Measurements from ENCODE around the gene FBXW7.

FBXW7 gene

DNA sequence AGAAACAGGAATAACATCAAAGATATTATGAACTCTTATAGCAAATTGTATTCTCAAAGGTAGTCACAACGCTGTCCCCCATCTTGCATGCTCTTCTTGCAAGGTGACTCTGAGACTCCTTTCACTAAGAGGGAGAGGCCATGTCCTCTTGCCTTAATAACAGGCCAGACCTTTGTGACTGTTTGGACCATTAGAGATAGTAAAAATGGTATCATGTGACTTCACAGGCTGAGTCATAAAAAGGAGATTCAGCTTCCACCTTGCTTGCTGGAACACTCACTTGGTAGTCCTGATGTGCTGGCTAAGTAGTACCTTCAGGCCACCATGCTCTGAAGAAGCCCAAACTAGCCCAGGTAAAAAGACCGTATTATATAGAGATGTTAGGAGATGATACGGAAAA is 143.8 kb downstream of the FBXW7 start:
- H3K27me3 ChIP-seq (ENCODE audit: control insufficient read depth, insufficient read depth, low read length): no peaks in the 10 kb centered on the region
- no peak overlapping the region for H3K9ac ChIP-seq (ENCODE audit: low read length)
- H3K4me3 ChIP-seq (ENCODE audit: low read length): no peak overlapping the region
- no peaks in the 10 kb centered on the region for H3K36me3 ChIP-seq (ENCODE audit: control insufficient read depth, insufficient read depth, low read length)
- no peak overlapping the region for H3K27ac ChIP-seq (ENCODE audit: low read depth, low read length)
- no peaks in the 10 kb centered on the region for H3K4me1 ChIP-seq (ENCODE audit: control insufficient read depth, insufficient read depth, low read length)

DNA sequence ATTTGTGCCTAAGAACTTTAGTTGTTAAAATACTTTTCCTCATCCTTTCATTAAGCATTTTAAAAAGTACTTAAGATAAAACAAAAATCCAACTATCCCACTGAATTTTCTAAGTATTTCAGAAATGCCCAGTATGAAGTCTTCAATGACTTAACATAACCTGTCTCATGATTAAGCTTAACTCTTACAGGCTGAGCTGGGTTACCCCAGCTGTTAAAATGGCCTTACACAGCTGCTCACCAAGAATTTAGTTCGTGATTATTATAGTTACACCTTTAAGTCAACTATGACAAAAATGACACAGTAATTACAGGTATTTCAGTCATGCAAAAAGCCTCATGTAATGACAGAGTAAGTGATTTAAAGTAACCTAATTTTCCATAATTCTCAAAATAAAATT is 145.7 kb downstream of the FBXW7 start:
- no peak overlapping the region for H3K9ac ChIP-seq (ENCODE audit: low read length)
- H3K27ac ChIP-seq (ENCODE audit: low read depth, low read length): no peak overlapping the region
- no peaks in the 10 kb centered on the region for H3K27me3 ChIP-seq (ENCODE audit: control insufficient read depth, insufficient read depth, low read length)
- H3K4me1 ChIP-seq (ENCODE audit: control insufficient read depth, insufficient read depth, low read length): no peaks in the 10 kb centered on the region
- H3K36me3 ChIP-seq (ENCODE audit: control insufficient read depth, insufficient read depth, low read length): no peaks in the 10 kb centered on the region
- H3K4me3 ChIP-seq (ENCODE audit: low read length): no peak overlapping the region

- Histone ChIP-seq H3K4me1 (ENCODE audit: control insufficient read depth, insufficient read depth, low read length) (no peaks in the 10 kb centered on the region), H3K9ac (ENCODE audit: low read length) (no peak overlapping the region), H3K27ac (ENCODE audit: low read depth, low read length) (no peak overlapping the region), H3K36me3 (ENCODE audit: control insufficient read depth, insufficient read depth, low read length) (no peaks in the 10 kb centered on the region), H3K27me3 (ENCODE audit: control insufficient read depth, insufficient read depth, low read length) (no peaks in the 10 kb centered on the region), H3K4me3 (ENCODE audit: low read length) (no peak overlapping the region)
Observed at GRCh38 chr4:152389359-152389758, 146.5 kb downstream of the FBXW7 start.

- H3K27ac ChIP-seq (ENCODE audit: low read depth, low read length): no peak overlapping the region
- H3K36me3 ChIP-seq (ENCODE audit: control insufficient read depth, insufficient read depth, low read length): no peaks in the 10 kb centered on the region
- no peak overlapping the region for H3K4me3 ChIP-seq (ENCODE audit: low read length)
- H3K27me3 ChIP-seq (ENCODE audit: control insufficient read depth, insufficient read depth, low read length): no peaks in the 10 kb centered on the region
- no peaks in the 10 kb centered on the region for H3K4me1 ChIP-seq (ENCODE audit: control insufficient read depth, insufficient read depth, low read length)
- H3K9ac ChIP-seq (ENCODE audit: low read length): no peak overlapping the region
Observed at GRCh38 chr4:152385551-152385950, 150.3 kb downstream of the FBXW7 start.

DNA sequence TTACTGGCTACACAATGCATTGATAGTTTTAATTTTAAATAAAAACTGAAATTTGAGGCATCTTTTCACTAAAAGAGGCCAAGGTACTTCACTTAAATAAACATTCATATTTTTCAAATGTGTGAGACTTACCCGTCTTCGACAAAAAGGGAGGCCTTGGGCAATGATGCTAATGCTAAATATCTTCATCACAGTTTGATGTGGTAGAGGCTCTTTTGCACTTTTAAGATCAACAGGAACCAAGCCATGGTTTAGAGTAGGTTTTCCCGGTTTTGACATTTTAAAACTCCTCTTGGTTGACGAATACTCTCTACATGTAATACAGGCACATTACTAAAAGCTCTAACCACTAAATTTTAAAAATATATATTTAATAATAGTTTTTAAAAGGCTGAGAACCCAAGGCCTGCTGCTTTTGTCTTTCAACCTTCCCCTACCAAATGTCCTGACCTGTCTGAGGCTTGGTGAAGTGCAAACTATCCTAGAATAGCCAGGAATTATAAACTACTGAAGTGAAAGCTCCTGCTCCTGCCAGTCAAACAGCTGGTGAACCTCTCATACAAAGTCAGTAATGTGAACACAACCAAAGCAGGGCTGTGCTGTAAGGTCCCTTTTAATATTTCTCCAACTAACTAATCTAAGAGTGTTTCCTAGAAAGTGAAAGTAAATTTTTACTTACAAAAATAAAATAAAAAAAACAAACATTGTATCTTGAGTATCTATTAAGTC is 153.7 kb downstream of the FBXW7 start:
- H3K27ac ChIP-seq (ENCODE audit: low read depth, low read length): no peak overlapping the region
- H3K4me1 ChIP-seq (ENCODE audit: control insufficient read depth, insufficient read depth, low read length): no peaks in the 10 kb centered on the region
- no peaks in the 10 kb centered on the region for H3K27me3 ChIP-seq (ENCODE audit: control insufficient read depth, insufficient read depth, low read length)
- no peak overlapping the region for H3K4me3 ChIP-seq (ENCODE audit: low read length)
- H3K9ac ChIP-seq (ENCODE audit: low read length): no peak overlapping the region
- no peaks in the 10 kb centered on the region for H3K36me3 ChIP-seq (ENCODE audit: control insufficient read depth, insufficient read depth, low read length)

DNA sequence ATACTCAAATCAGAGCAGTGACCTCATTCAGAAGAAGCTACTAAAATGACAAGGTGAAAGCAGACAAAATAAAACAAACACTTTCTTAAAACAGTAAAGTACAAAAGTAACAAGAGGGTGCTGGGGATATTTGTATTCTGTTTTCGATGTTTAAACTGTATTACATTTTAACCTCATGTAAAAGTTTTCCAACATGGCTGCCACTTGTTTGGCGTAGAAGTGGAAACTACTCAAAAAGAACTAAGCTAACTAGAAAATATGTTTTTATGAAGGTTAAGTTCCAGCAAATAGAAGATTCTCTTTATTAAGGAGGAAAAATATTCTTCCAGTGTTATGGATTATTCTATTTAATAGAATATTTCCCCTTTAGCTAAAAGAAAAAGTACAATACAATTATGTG is 155.0 kb downstream of the FBXW7 start:
- no peak overlapping the region for H3K4me3 ChIP-seq (ENCODE audit: low read length)
- no peak overlapping the region for H3K27ac ChIP-seq (ENCODE audit: low read depth, low read length)
- no peak overlapping the region for H3K9ac ChIP-seq (ENCODE audit: low read length)
- H3K27me3 ChIP-seq (ENCODE audit: control insufficient read depth, insufficient read depth, low read length): no peaks in the 10 kb centered on the region
- no peaks in the 10 kb centered on the region for H3K4me1 ChIP-seq (ENCODE audit: control insufficient read depth, insufficient read depth, low read length)
- H3K36me3 ChIP-seq (ENCODE audit: control insufficient read depth, insufficient read depth, low read length): no peaks in the 10 kb centered on the region

DNA sequence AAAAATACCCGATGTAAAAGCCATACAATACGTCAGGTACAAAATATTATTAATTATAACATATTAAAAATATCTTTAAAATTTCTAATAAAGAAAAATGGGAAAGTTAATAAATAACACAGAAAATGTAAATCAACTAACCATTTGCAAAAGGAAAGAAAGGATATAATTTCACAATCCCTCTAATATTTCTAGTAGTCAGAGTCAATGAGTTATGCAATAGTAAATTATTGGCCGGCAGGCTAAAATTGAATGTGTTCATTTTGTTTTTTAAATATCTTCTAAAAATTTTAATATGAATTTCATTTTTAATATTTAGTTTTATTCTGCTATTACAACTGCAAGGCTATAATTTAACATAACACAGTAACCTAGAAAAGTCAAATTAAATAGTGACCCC is 155.7 kb downstream of the FBXW7 start:
- no peaks in the 10 kb centered on the region for H3K4me1 ChIP-seq (ENCODE audit: control insufficient read depth, insufficient read depth, low read length)
- no peaks in the 10 kb centered on the region for H3K36me3 ChIP-seq (ENCODE audit: control insufficient read depth, insufficient read depth, low read length)
- no peaks in the 10 kb centered on the region for H3K27me3 ChIP-seq (ENCODE audit: control insufficient read depth, insufficient read depth, low read length)
- H3K9ac ChIP-seq (ENCODE audit: low read length): no peak overlapping the region
- H3K27ac ChIP-seq (ENCODE audit: low read depth, low read length): no peak overlapping the region
- no peak overlapping the region for H3K4me3 ChIP-seq (ENCODE audit: low read length)

- Histone ChIP-seq H3K27me3 (ENCODE audit: control insufficient read depth, insufficient read depth, low read length) (no peaks in the 10 kb centered on the region), H3K36me3 (ENCODE audit: control insufficient read depth, insufficient read depth, low read length) (no peaks in the 10 kb centered on the region), H3K27ac (ENCODE audit: low read depth, low read length) (no peak overlapping the region), H3K4me1 (ENCODE audit: control insufficient read depth, insufficient read depth, low read length) (peaks cover 3% of the 10 kb centered on the region), H3K9ac (ENCODE audit: low read length) (no peak overlapping the region), H3K4me3 (ENCODE audit: low read length) (no peak overlapping the region)
Observed at GRCh38 chr4:152374606-152375285, 161.1 kb downstream of the FBXW7 start.

DNA sequence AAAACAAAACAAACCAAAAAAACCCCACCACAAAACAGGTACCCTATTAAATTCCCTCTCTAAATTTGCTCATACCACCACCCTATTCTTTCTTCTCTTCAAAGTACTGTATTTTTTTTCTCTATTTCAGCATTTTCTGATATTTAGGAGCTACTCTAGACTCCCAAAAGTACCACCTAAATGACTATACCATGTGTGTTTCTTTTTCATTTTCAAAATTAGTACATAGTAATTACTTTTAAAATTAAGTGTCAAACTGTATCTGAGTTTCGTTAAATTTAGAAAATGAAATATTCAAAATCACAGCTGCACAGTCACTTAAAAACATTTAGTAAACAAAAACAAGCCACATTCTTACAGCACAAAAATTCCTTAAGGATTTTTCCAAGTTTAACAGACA is 161.7 kb downstream of the FBXW7 start:
- Histone ChIP-seq H3K27me3 (ENCODE audit: control insufficient read depth, insufficient read depth, low read length) (no peaks in the 10 kb centered on the region), H3K9ac (ENCODE audit: low read length) (no peak overlapping the region), H3K4me1 (ENCODE audit: control insufficient read depth, insufficient read depth, low read length) (peaks cover 3% of the 10 kb centered on the region), H3K27ac (ENCODE audit: low read depth, low read length) (no peak overlapping the region), H3K4me3 (ENCODE audit: low read length) (no peak overlapping the region), H3K36me3 (ENCODE audit: control insufficient read depth, insufficient read depth, low read length) (no peaks in the 10 kb centered on the region)

GRCh38 chr4:152372444-152372843 is 163.4 kb downstream of the FBXW7 start:
- Histone ChIP-seq H3K36me3 (ENCODE audit: control insufficient read depth, insufficient read depth, low read length) (no peaks in the 10 kb centered on the region), H3K4me3 (ENCODE audit: low read length) (no peak overlapping the region), H3K9ac (ENCODE audit: low read length) (no peak overlapping the region), H3K27ac (ENCODE audit: low read depth, low read length) (no peak overlapping the region), H3K27me3 (ENCODE audit: control insufficient read depth, insufficient read depth, low read length) (no peaks in the 10 kb centered on the region), H3K4me1 (ENCODE audit: control insufficient read depth, insufficient read depth, low read length) (peaks cover 3% of the 10 kb centered on the region)

DNA sequence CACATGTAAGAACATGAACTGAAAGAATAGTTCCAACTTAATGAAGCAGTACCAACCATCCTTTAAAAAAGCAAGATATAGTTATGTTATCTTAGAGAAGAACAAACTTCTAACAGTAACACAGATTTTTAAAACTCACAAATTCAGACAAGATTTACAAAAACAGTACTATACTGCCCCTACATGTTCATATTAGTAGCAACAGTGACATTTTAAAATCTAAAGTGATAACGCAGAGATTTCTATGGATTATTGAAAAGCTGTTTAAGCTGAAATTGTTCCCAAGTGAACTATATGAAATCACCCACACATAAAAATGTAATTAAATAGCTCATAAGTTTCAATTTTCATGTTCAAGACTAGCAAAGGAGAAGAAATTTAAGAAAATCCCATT is 166.0 kb downstream of the FBXW7 start:
- H3K4me3 ChIP-seq (ENCODE audit: low read length): no peak overlapping the region
- H3K27ac ChIP-seq (ENCODE audit: low read depth, low read length): no peak overlapping the region
- no peaks in the 10 kb centered on the region for H3K27me3 ChIP-seq (ENCODE audit: control insufficient read depth, insufficient read depth, low read length)

GRCh38 chr4:152369203-152369901 is 166.5 kb downstream of the FBXW7 start:
- Histone ChIP-seq H3K27me3 (ENCODE audit: control insufficient read depth, insufficient read depth, low read length) (no peaks in the 10 kb centered on the region), H3K36me3 (ENCODE audit: control insufficient read depth, insufficient read depth, low read length) (no peaks in the 10 kb centered on the region), H3K27ac (ENCODE audit: low read depth, low read length) (no peak overlapping the region)

More for the DNA sequence above, 166.0 kb downstream of the FBXW7 start:
- peaks cover 3% of the 10 kb centered on the region for H3K4me1 ChIP-seq (ENCODE audit: control insufficient read depth, insufficient read depth, low read length)
- no peak overlapping the region for H3K9ac ChIP-seq (ENCODE audit: low read length)
- no peaks in the 10 kb centered on the region for H3K36me3 ChIP-seq (ENCODE audit: control insufficient read depth, insufficient read depth, low read length)

More at GRCh38 chr4:152369203-152369901, 166.5 kb downstream of the FBXW7 start:
- no peak overlapping the region for H3K9ac ChIP-seq (ENCODE audit: low read length)
- no peak overlapping the region for H3K4me3 ChIP-seq (ENCODE audit: low read length)
- H3K4me1 ChIP-seq (ENCODE audit: control insufficient read depth, insufficient read depth, low read length): peaks cover under 1% of the 10 kb centered on the region

Measured in rectal smooth muscle tissue (tissue), 1 donor.